Activated naive CD8-positive, alpha-beta T cell (primary cell): Measurements from ENCODE around the gene NDFIP2.
A peak's percentile ranks its signal among the peaks of the same experiment; 100 is the strongest.
"Not testable (repeated sequence)": the region's sequence is repeated elsewhere in the genome, so short reads cannot be mapped to it uniquely, and the experiment has no call there.

Experiments used
- H3K27ac Mint-ChIP-seq: one replicate; pipeline ENCODE4 v1.8.0; 2021; ENCODE audit warnings: mixed read lengths
- H3K27me3 Mint-ChIP-seq: one replicate; pipeline ENCODE4 v1.8.0; 2021; ENCODE audit warnings: mixed read lengths
- H3K36me3 Mint-ChIP-seq: one replicate; pipeline ENCODE4 v1.8.0; 2021; ENCODE audit warnings: mixed read lengths
- H3K4me1 Mint-ChIP-seq: one replicate; pipeline ENCODE4 v1.8.0; 2021; ENCODE audit warnings: low read depth, mixed read lengths
- H3K4me3 Mint-ChIP-seq: one replicate; pipeline ENCODE4 v1.8.0; 2021; ENCODE audit warnings: mild to moderate bottlenecking, mixed read lengths
- H3K9me3 Mint-ChIP-seq: one replicate; pipeline ENCODE4 v1.8.0; 2021; ENCODE audit warnings: low read depth, mixed read lengths

Gene NDFIP2

DNA sequence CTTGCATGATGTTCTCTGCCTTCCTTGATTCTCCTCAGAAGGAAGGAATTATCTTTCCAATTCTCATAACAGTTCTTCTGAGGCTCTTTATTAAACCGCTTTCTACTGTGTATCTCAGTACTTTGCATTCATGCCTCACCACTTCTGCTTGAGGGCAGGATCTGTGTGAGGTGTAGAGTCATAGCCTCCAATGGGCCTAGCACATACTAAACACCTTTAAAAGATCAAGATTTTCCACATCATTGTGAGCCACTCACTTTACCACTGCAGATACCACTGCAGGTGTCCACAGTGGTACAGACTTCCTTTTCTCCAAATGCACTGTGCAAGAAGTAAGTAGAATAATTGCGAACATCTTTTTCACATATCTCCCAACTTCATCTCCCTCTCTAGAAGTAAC, 76.7 kb downstream of the NDFIP2 start:
- Mint-ChIP-seq H3K4me1 (no peaks in the 10 kb centered on the region), H3K9me3 (peaks cover 20% of the 10 kb centered on the region), H3K27me3 (no peaks in the 10 kb centered on the region), H3K27ac (peak overlapping the region; percentile 11), H3K4me3 (no peak overlapping the region), H3K36me3 (peaks cover 46% of the 10 kb centered on the region)

- H3K4me1 Mint-ChIP-seq, result no peaks in the 10 kb centered on the region
- H3K4me3 Mint-ChIP-seq, result no peak overlapping the region
- no peaks in the 10 kb centered on the region for H3K27me3 Mint-ChIP-seq
- H3K27ac Mint-ChIP-seq, result no peak overlapping the region
- H3K9me3 Mint-ChIP-seq, result peaks cover 40% of the 10 kb centered on the region
- H3K36me3 Mint-ChIP-seq, result peaks cover 49% of the 10 kb centered on the region
Measured at GRCh38 chr13:79560954-79561353, 80.0 kb downstream of the NDFIP2 start.

DNA sequence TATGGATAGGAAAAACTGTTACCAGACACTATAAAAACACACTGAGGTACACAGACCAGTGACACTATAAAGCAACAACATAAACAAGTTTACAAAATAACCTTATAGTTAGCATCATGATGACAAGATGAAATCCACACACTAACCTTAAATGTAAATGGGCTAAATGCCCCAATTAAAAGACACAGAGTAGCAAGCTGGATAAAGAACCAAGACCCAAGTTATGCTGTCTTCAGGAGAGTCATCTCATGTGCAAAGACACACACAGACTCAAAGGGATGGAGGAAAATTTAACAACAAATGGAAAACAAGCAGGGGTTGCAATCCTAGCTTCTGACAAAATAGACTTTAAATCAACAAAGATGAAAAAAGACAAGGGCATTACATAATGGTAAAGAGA, 81.6 kb downstream of the NDFIP2 start:
- no peak overlapping the region for H3K4me3 Mint-ChIP-seq
- peaks cover 39% of the 10 kb centered on the region for H3K36me3 Mint-ChIP-seq
- peaks cover 39% of the 10 kb centered on the region for H3K9me3 Mint-ChIP-seq
- H3K27ac Mint-ChIP-seq, result no peak overlapping the region
- no peaks in the 10 kb centered on the region for H3K4me1 Mint-ChIP-seq
- no peaks in the 10 kb centered on the region for H3K27me3 Mint-ChIP-seq

GRCh38 chr13:79566118-79566517, 85.2 kb downstream of the NDFIP2 start:
- Mint-ChIP-seq H3K9me3 (peaks cover 31% of the 10 kb centered on the region), H3K27me3 (no peaks in the 10 kb centered on the region), H3K4me1 (no peaks in the 10 kb centered on the region), H3K36me3 (peaks cover 19% of the 10 kb centered on the region), H3K4me3 (no peak overlapping the region), H3K27ac (no peak overlapping the region)

DNA sequence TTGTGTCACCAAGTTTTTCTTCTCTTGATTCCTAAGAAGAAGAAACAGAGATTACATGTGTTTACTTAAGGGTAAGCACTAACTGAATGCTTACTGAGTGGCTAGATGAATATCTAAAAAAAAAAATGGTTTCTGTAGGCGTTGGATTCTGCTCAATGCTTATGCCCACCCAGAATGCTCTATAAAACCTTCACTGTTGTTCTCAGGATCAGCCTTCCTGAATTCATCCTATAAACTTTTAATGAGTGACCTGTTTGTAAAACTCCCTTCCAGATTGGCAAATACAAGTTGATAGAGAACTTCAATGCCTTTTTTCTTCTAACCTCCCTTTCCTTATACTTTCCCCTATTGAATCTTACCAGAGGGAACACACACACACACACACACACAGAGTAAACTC, 90.2 kb downstream of the NDFIP2 start:
- Mint-ChIP-seq H3K27me3 (no peaks in the 10 kb centered on the region), H3K27ac (no peak overlapping the region), H3K9me3 (peaks cover 3% of the 10 kb centered on the region), H3K4me3 (no peak overlapping the region), H3K36me3 (peaks cover 5% of the 10 kb centered on the region), H3K4me1 (no peaks in the 10 kb centered on the region)

- H3K4me1 Mint-ChIP-seq, H3K36me3 Mint-ChIP-seq, H3K27ac Mint-ChIP-seq, H3K4me3 Mint-ChIP-seq, H3K27me3 Mint-ChIP-seq: not testable (repeated sequence)
- H3K9me3 Mint-ChIP-seq, result peaks cover 11% of the 10 kb centered on the region
Measured at GRCh38 chr13:79573892-79574291, 92.9 kb downstream of the NDFIP2 start.

DNA sequence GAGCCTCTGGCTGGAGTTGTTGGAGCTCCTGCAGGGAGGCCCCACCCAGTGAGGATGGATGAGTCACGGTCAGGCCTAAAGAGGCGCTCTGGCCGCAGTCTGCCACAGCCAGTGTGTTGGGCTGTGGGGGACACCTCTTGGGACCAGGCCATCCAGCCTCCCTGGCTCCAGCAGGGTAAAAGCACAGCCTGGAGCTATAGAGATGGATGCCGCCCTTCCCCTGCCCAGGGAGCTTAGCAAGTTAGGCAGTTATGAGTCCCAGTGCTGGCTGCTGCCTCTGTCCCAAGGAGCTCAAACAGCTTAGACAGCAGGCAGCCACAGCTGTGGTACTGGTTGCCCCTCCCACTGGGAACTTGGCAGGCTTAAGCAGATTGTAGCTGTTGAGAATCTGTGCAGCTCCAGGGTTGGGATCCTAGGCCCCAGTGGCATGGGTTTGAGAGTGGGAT, 100.9 kb downstream of the NDFIP2 start:
- no peak overlapping the region for H3K27ac Mint-ChIP-seq
- H3K27me3 Mint-ChIP-seq, result no peaks in the 10 kb centered on the region
- peaks cover 7% of the 10 kb centered on the region for H3K36me3 Mint-ChIP-seq
- H3K4me1 Mint-ChIP-seq, result no peaks in the 10 kb centered on the region
- H3K9me3 Mint-ChIP-seq, result peaks cover 11% of the 10 kb centered on the region
- H3K4me3 Mint-ChIP-seq, result no peak overlapping the region

DNA sequence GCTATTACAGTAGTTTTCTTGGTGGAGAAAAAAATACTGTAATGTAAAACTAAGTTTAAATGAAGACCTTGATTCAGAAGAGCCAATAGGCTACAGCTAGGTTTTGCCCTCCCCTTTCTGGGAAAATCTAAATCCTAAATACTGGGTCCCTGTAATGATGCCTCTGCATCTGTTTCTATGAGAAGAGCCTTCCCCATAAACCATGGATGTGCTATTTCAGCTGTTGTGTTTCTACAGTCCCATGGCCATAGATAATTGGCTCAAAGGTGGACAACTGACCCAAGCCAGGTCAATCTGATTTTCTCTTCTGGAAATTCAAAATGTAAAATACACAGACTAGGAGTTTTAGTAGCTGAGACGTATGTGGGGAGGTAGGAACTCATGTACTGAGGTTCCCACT, 101.9 kb downstream of the NDFIP2 start:
- Mint-ChIP-seq H3K4me3 (no peak overlapping the region), H3K27me3 (no peaks in the 10 kb centered on the region), H3K9me3 (peaks cover 6% of the 10 kb centered on the region), H3K4me1 (no peaks in the 10 kb centered on the region), H3K27ac (no peak overlapping the region), H3K36me3 (peaks cover 4% of the 10 kb centered on the region)

GRCh38 chr13:79585033-79585432, 104.1 kb downstream of the NDFIP2 start:
- Mint-ChIP-seq H3K27me3 (no peaks in the 10 kb centered on the region), H3K4me3 (no peak overlapping the region), H3K27ac (no peak overlapping the region), H3K36me3 (peaks cover 6% of the 10 kb centered on the region), H3K9me3 (peaks cover 13% of the 10 kb centered on the region), H3K4me1 (no peaks in the 10 kb centered on the region)

- Mint-ChIP-seq H3K4me3 (no peak overlapping the region), H3K27ac (no peak overlapping the region), H3K9me3 (peaks cover 9% of the 10 kb centered on the region), H3K36me3 (peaks cover 6% of the 10 kb centered on the region), H3K4me1 (no peaks in the 10 kb centered on the region), H3K27me3 (no peaks in the 10 kb centered on the region)
Measured at GRCh38 chr13:79589603-79590393, 108.8 kb downstream of the NDFIP2 start.

- Mint-ChIP-seq H3K9me3 (peaks cover 7% of the 10 kb centered on the region), H3K4me1 (no peaks in the 10 kb centered on the region), H3K27me3 (no peaks in the 10 kb centered on the region), H3K27ac (no peak overlapping the region), H3K36me3 (peaks cover 6% of the 10 kb centered on the region), H3K4me3 (no peak overlapping the region)
Measured at GRCh38 chr13:79590394-79590676, 109.4 kb downstream of the NDFIP2 start.

DNA sequence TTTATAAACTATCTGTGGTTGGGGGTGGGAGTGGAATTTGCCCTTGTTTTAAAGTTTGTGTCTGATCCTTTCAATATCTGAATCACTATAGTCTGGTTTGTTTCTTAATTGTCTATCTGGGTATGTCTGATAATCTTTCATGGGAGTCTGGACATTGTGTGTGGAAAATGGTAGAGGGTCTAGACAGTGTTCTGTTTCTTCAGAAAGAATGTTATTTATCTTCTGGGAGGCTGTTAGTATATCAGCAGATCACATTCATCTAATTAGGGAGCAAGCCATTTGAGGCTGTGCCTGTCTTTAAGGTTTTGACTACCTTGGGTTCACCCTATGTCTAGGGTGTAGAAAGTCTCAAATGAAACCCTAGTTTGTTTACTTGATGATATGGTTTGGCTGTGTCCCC, 110.5 kb downstream of the NDFIP2 start:
- peaks cover 1% of the 10 kb centered on the region for H3K27me3 Mint-ChIP-seq
- no peak overlapping the region for H3K4me3 Mint-ChIP-seq
- peaks cover 2% of the 10 kb centered on the region for H3K36me3 Mint-ChIP-seq

GRCh38 chr13:79593121-79593520, 112.2 kb downstream of the NDFIP2 start:
- Mint-ChIP-seq H3K27me3 (peaks cover 1% of the 10 kb centered on the region), H3K4me3 (no peak overlapping the region), H3K4me1 (no peaks in the 10 kb centered on the region), H3K9me3 (peaks cover 6% of the 10 kb centered on the region), H3K27ac (no peak overlapping the region), H3K36me3 (peaks cover 2% of the 10 kb centered on the region)

More for the DNA sequence above, 110.5 kb downstream of the NDFIP2 start:
- no peaks in the 10 kb centered on the region for H3K4me1 Mint-ChIP-seq
- H3K9me3 Mint-ChIP-seq, result peaks cover 7% of the 10 kb centered on the region
- no peak overlapping the region for H3K27ac Mint-ChIP-seq

- H3K4me3 Mint-ChIP-seq, result no peak overlapping the region
- no peaks in the 10 kb centered on the region for H3K4me1 Mint-ChIP-seq
- H3K27ac Mint-ChIP-seq, result no peak overlapping the region
- H3K27me3 Mint-ChIP-seq, result peaks cover 1% of the 10 kb centered on the region
- peaks cover under 1% of the 10 kb centered on the region for H3K9me3 Mint-ChIP-seq
- H3K36me3 Mint-ChIP-seq, result peaks cover 2% of the 10 kb centered on the region
Measured at GRCh38 chr13:79593641-79594275, 112.8 kb downstream of the NDFIP2 start.

- not testable (repeated sequence) for H3K4me1 Mint-ChIP-seq, H3K4me3 Mint-ChIP-seq, H3K27me3 Mint-ChIP-seq, H3K27ac Mint-ChIP-seq, H3K36me3 Mint-ChIP-seq, H3K9me3 Mint-ChIP-seq
Measured at GRCh38 chr13:79600146-79600545, 119.2 kb downstream of the NDFIP2 start.

- H3K4me1 Mint-ChIP-seq, result no peaks in the 10 kb centered on the region
- peaks cover 2% of the 10 kb centered on the region for H3K36me3 Mint-ChIP-seq
- peaks cover 2% of the 10 kb centered on the region for H3K27me3 Mint-ChIP-seq
- no peak overlapping the region for H3K4me3 Mint-ChIP-seq
- peaks cover 6% of the 10 kb centered on the region for H3K9me3 Mint-ChIP-seq
- no peak overlapping the region for H3K27ac Mint-ChIP-seq
Measured at GRCh38 chr13:79602936-79603335, 122.0 kb downstream of the NDFIP2 start.
